ENCODE results near the gene CLDN14. TPM values are rescaled to one million over a fixed set of nuclear protein-coding genes. Genes with fewer than 3 reads are reported as not detected.

CLDN14 gene
- total RNA-seq, 1 donor from 2014 or later, result 0.58 TPM

GRCh38 chr21:36431252-36431651 lies 48.7 kb downstream of the CLDN14 start:
- ChIA-PET POLR2A (no interaction called here), CTCF (no interaction called here)
- Mint-ChIP-seq H3K27ac (no peak overlapping the region), H3K9me3 (no peaks in the 10 kb centered on the region), H3K27me3 (peaks cover 31% of the 10 kb centered on the region), H3K4me1 (peaks cover 18% of the 10 kb centered on the region), H3K36me3 (ENCODE audit: low read depth) (no peaks in the 10 kb centered on the region), H3K4me3 (no peak overlapping the region)
- intact Hi-C loops (cut with micrococcal nuclease), result loop anchor here (2.0 kb wide), 1 partner anchor 46 kb away; the partner anchor contains the start of gene CHAF1B
- ATAC-seq (ENCODE audit: low read depth) (no peak), DNase-seq (no peak)
- no peak for TF ChIP-seq CTCF (IDR thresholded peaks at IDR 0.05)

GRCh38 chr21:36430841-36431240 lies 49.1 kb downstream of the CLDN14 start:
- Mint-ChIP-seq H3K36me3 (ENCODE audit: low read depth) (no peaks in the 10 kb centered on the region), H3K4me1 (peaks cover 18% of the 10 kb centered on the region), H3K27ac (no peak overlapping the region), H3K27me3 (peaks cover 31% of the 10 kb centered on the region), H3K4me3 (peak overlapping the region; percentile 81), H3K9me3 (no peaks in the 10 kb centered on the region)
- no peak for ATAC-seq (ENCODE audit: low read depth)
- TF ChIP-seq CTCF (IDR thresholded peaks at IDR 0.05), result no peak
- intact Hi-C loops (cut with micrococcal nuclease), result loop anchor here (2.0 kb wide), 1 partner anchor 46 kb away; the partner anchor contains the start of gene CHAF1B
- CTCF ChIA-PET, result no interaction called here
- DNase-seq, result no peak
- POLR2A ChIA-PET, result no interaction called here

- CTCF ChIA-PET, result no interaction called here
- intact Hi-C loops (cut with micrococcal nuclease), result loop anchor here (2.0 kb wide), 1 partner anchor 45 kb away; the partner anchor contains the start of gene CHAF1B
- no peaks in the 10 kb centered on the region for H3K9me3 Mint-ChIP-seq
- H3K36me3 Mint-ChIP-seq (ENCODE audit: low read depth), result no peaks in the 10 kb centered on the region
- H3K27ac Mint-ChIP-seq, result peak overlapping the region; percentile 92
- H3K27me3 Mint-ChIP-seq, result peaks cover 31% of the 10 kb centered on the region
- DNase-seq, result peak; percentile 48
- peak overlapping the region; percentile 81 for H3K4me3 Mint-ChIP-seq
- peak; percentile 95 for ATAC-seq (ENCODE audit: low read depth)
- peaks cover 18% of the 10 kb centered on the region for H3K4me1 Mint-ChIP-seq
- no peak for TF ChIP-seq CTCF (IDR thresholded peaks at IDR 0.05)
- POLR2A ChIA-PET, result interaction anchor here (0.6 to 1.4 kb wide), 4 partner anchors 41 to 1134 kb away, joined by 3 to 9 read pairs (median 5); no protein-coding TSS in a partner anchor
Observed at GRCh38 chr21:36429947-36430546, 49.9 kb downstream of the CLDN14 start.

GRCh38 chr21:36428761-36429432 lies 51.0 kb downstream of the CLDN14 start:
- Mint-ChIP-seq H3K27me3 (peaks cover 27% of the 10 kb centered on the region), H3K9me3 (no peaks in the 10 kb centered on the region), H3K36me3 (ENCODE audit: low read depth) (no peaks in the 10 kb centered on the region), H3K4me3 (no peak overlapping the region), H3K27ac (no peak overlapping the region), H3K4me1 (peaks cover 18% of the 10 kb centered on the region)
- ATAC-seq (ENCODE audit: low read depth), result no peak
- ChIA-PET POLR2A (interaction anchor here (0.6 to 1.4 kb wide), 2 partner anchors 76 to 85 kb away, joined by 4 to 6 read pairs; no protein-coding TSS in a partner anchor), CTCF (no interaction called here)
- no peak for TF ChIP-seq CTCF (IDR thresholded peaks at IDR 0.05)
- intact Hi-C loops (cut with micrococcal nuclease), result no loop called here
- no peak for DNase-seq

- no peak overlapping the region for H3K27ac Mint-ChIP-seq
- no peaks in the 10 kb centered on the region for H3K36me3 Mint-ChIP-seq (ENCODE audit: low read depth)
- H3K4me1 Mint-ChIP-seq, result peaks cover 18% of the 10 kb centered on the region
- CTCF ChIA-PET, result no interaction called here
- no peaks in the 10 kb centered on the region for H3K9me3 Mint-ChIP-seq
- POLR2A ChIA-PET, result interaction anchor here (0.6 kb wide), 1 partner anchor 1544 kb away, joined by 3 read pairs; no protein-coding TSS in a partner anchor
- no peak overlapping the region for H3K4me3 Mint-ChIP-seq
- intact Hi-C loops (cut with micrococcal nuclease), result no loop called here
- peaks cover 20% of the 10 kb centered on the region for H3K27me3 Mint-ChIP-seq
- TF ChIP-seq CTCF (IDR thresholded peaks at IDR 0.05), result no peak
- DNase-seq (no peak), ATAC-seq (ENCODE audit: low read depth) (no peak)
Observed at GRCh38 chr21:36427502-36427901, 52.4 kb downstream of the CLDN14 start.

All from activated B cell treated with CpG ODN at 0.5 μM for 24 hours (primary cell).